B cell (primary cell): ENCODE data around the gene ZMIZ1. TPM values are rescaled to one million over a fixed set of nuclear protein-coding genes. Genes with fewer than 3 reads are reported as not detected.

Experiments used
- ATAC-seq: fragments of 200-7000 bp; cut with Tn5 transposase; one replicate; pipeline ENCODE4 v1.10.0; 2021; ENCODE audit warnings: low read depth, mild to moderate bottlenecking, moderate number of reproducible peaks, moderate library complexity
- CTCF ChIA-PET: fragments of 350-600 bp; sonication (Branson Sonifier 250); formaldehyde crosslinking; loops from one replicate; lab custom pipeline; 2021; ENCODE audit warnings: antibody characterized with exemption, inconsistent platforms; lab: Charles Lee
- POLR2A ChIA-PET: fragments of 350-600 bp; sonication (Branson Sonifier 250); formaldehyde crosslinking; loops from one replicate; lab custom pipeline; 2021; ENCODE audit warnings: antibody characterized with exemption; lab: Charles Lee
- DNase-seq: peaks from one replicate; pipeline ENCODE4 v3.0.0; 2013
- H2AFZ ChIP-seq: 2 replicates; pipeline ENCODE4 v1.6.1; 2012; ENCODE audit warnings: mild to moderate bottlenecking, low read depth, low read length; ENCODE audit not compliant: insufficient read depth, poor library complexity, severe bottlenecking
- H3K27ac ChIP-seq, 2 donors: 1 replicate in 1 of 2; 2 replicates in 1 of 2; pipeline ENCODE4 v1.5.1; 2012 to 2013; ENCODE audit warnings: low read length in 2 of 2, mild to moderate bottlenecking in 2 of 2, moderate library complexity in 1 of 2
- H3K27me3 ChIP-seq, 4 experiments: fragments of 200-600 bp in 1 of 4; sonication (generic) in 1 of 4; replicated peaks in 1 of 4; 1 replicate in 2 of 4; 2 replicates in 2 of 4; pipeline versions ENCODE4 v1.6.1 to v1.7.0; 2013 to 2016; ENCODE audit warnings: low read length in 3 of 4, mild to moderate bottlenecking in 2 of 4, mixed read lengths in 1 of 4, moderate library complexity in 1 of 4; ENCODE audit not compliant: insufficient read depth in 4 of 4, control insufficient read depth in 3 of 4; ENCODE audit errors: control extremely low read depth in 1 of 4
- H3K36me3 ChIP-seq, 2 experiments: replicated peaks in 1 of 2; 1 replicate in 1 of 2; 2 replicates in 1 of 2; pipeline versions ENCODE4 v1.6.1 to v1.7.1; 2013; ENCODE audit warnings: low read length in 1 of 2; ENCODE audit not compliant: insufficient read depth in 2 of 2, control insufficient read depth in 1 of 2; ENCODE audit errors: control extremely low read depth in 1 of 2, extremely low read depth in 1 of 2
- H3K4me1 ChIP-seq, 2 donors: fragments of 200-600 bp in 1 of 2; sonication (generic) in 1 of 2; 1 replicate in 1 of 2; 2 replicates in 1 of 2; pipeline versions ENCODE4 v1.5.1 to v1.6.1; 2013 to 2017; ENCODE audit warnings: low read length in 2 of 2; ENCODE audit not compliant: control insufficient read depth in 2 of 2, insufficient read depth in 2 of 2
- H3K4me2 ChIP-seq: replicated peaks from 2 replicates; pipeline ENCODE3; 2012; ENCODE audit warnings: mild to moderate bottlenecking, low read depth, low read length; ENCODE audit not compliant: poor library complexity, severe bottlenecking
- H3K4me3 ChIP-seq, 5 experiments: fragments of 200-600 bp in 1 of 5; sonication (generic) in 1 of 5; 1 replicate in 3 of 5; 2 replicates in 2 of 5; pipeline versions ENCODE4 v1.5.1 to v1.7.0; 2011 to 2016; ENCODE audit warnings: low read length in 4 of 5, mild to moderate bottlenecking in 4 of 5, low read depth in 2 of 5, control low read depth in 1 of 5, moderate library complexity in 1 of 5; ENCODE audit not compliant: insufficient read depth in 1 of 5; ENCODE audit errors: control extremely low read depth in 1 of 5, extremely low read depth in 1 of 5
- H3K79me2 ChIP-seq: fragments of 200-600 bp; sonication (generic); one replicate; pipeline ENCODE4 v1.6.0; 2016; ENCODE audit warnings: low read length; ENCODE audit not compliant: control insufficient read depth, insufficient read depth
- H3K9ac ChIP-seq: fragments of 200-600 bp; sonication (generic); 2 replicates; pipeline ENCODE4 v1.6.1; 2017; ENCODE audit warnings: mild to moderate bottlenecking, low read length, moderate library complexity
- H3K9me3 ChIP-seq, 3 donors: one replicate each; pipeline versions ENCODE4 v1.6.1 to v1.7.1; 2013; ENCODE audit warnings: low read length in 2 of 3; ENCODE audit not compliant: control insufficient read depth in 2 of 3, insufficient read depth in 1 of 3; ENCODE audit errors: control extremely low read depth in 1 of 3
- H4K20me1 ChIP-seq: 2 replicates; pipeline ENCODE4 v1.6.0; 2012; ENCODE audit warnings: mild to moderate bottlenecking, low read length; ENCODE audit not compliant: insufficient read depth, control insufficient read depth, poor library complexity, severe bottlenecking
- H3K27ac Mint-ChIP-seq: one replicate; pipeline ENCODE4 v1.8.0; 2021; ENCODE audit warnings: mixed read lengths
- H3K27me3 Mint-ChIP-seq: one replicate; pipeline ENCODE4 v1.8.0; 2021; ENCODE audit warnings: mixed read lengths
- H3K4me1 Mint-ChIP-seq: one replicate; pipeline ENCODE4 v1.8.0; 2021; ENCODE audit warnings: mixed read lengths
- H3K4me3 Mint-ChIP-seq: one replicate; pipeline ENCODE4 v1.8.0; 2021; ENCODE audit warnings: mixed read lengths
- H3K9me3 Mint-ChIP-seq: one replicate; pipeline ENCODE4 v1.8.0; 2022; ENCODE audit warnings: mixed read lengths; ENCODE audit not compliant: insufficient read depth
- CTCF ChIP-seq: fragments of 200-600 bp; IDR thresholded peaks from one replicate; pipeline ENCODE4 v1.8.0; 2022; ENCODE audit warnings: antibody characterized with exemption, mild to moderate bottlenecking
- EZH2 ChIP-seq: IDR thresholded peaks from 2 replicates; pipeline ENCODE4 v1.6.1; 2012; ENCODE audit warnings: borderline replicate concordance, low read depth, mild to moderate bottlenecking, moderate library complexity, low read length; ENCODE audit not compliant: insufficient read depth, poor library complexity, severe bottlenecking
- WGBS: methylation state at CpG from one replicate; pipeline ENCODE4 v1.1.5; 2013; ENCODE audit warnings: missing lambda C conversion rate; ENCODE audit not compliant: insufficient coverage; 5-methylcytosine and 5-hydroxymethylcytosine counted together
- intact Hi-C: fragments of 100-400 bp; cut with micrococcal nuclease; formaldehyde crosslinking; loops from one replicate; pipeline ENCODE4 v1.10.0; 2022
- polyA plus RNA-seq: library from polyadenylated mRNA; depleted of rRNA; stranded (reverse); fragments of >200 nt; gene quantifications from 2 replicates; pipeline ENCODE4 v1.2.3, GENCODE V29; 2012
- total RNA-seq, 2 donors: library from RNA; stranded (reverse); fragments of 120-200 nt in 1 of 2; gene quantifications; 1 replicate in 1 of 2; 2 replicates in 1 of 2; pipeline versions ENCODE4 v1.2.3 to v1.2.4, GENCODE V29; 2013 to 2022

ZMIZ1 gene
- total and polyA plus RNA-seq, 2 donors (not counting 1 experiment from before 2014, with no cell fraction given): 14.3 to 64.9 TPM

- H3K27ac Mint-ChIP-seq: no peak overlapping the region
- peaks cover 23 to 26% of the 10 kb centered on the region in 2 donors for H3K4me1 ChIP-seq
- ChIA-PET CTCF (interaction anchor here (0.7 kb wide), 1 partner anchor 142 kb away, joined by 3 read pairs; no protein-coding TSS in a partner anchor), POLR2A (no interaction called here)
- no peaks in the 10 kb centered on the region for H3K27me3 ChIP-seq
- H3K4me2 ChIP-seq: no peak overlapping the region
- H3K4me3 ChIP-seq: no peak overlapping the region
- no peaks in the 10 kb centered on the region for H3K9me3 ChIP-seq
- no peak for ATAC-seq
- no peaks in the 10 kb centered on the region for H3K79me2 ChIP-seq
- H3K4me3 Mint-ChIP-seq: no peak overlapping the region
- H3K9ac ChIP-seq: no peak overlapping the region
- H3K27ac ChIP-seq: no peak overlapping the region
- H3K4me1 Mint-ChIP-seq: peaks cover 27% of the 10 kb centered on the region
- no peaks in the 10 kb centered on the region for H3K27me3 Mint-ChIP-seq
- DNase-seq: no peak
- H2AFZ ChIP-seq: no peak overlapping the region
- H4K20me1 ChIP-seq: no peaks in the 10 kb centered on the region
- TF ChIP-seq CTCF (no peak), EZH2 (no peak)
- WGBS: 100% methylated on average over 2 of the region's 3 CpGs
- H3K9me3 Mint-ChIP-seq: no peaks in the 10 kb centered on the region
- no peaks in the 10 kb centered on the region for H3K36me3 ChIP-seq
- intact Hi-C loops: no loop called here
These were observed 164.1 kb downstream of the ZMIZ1 start for GRCh38 chr10:79232864-79233263.

- no peak overlapping the region for H3K27ac Mint-ChIP-seq
These were observed 165.9 kb downstream of the ZMIZ1 start for GRCh38 chr10:79234391-79235315.

More at GRCh38 chr10:79234391-79235315, 165.9 kb downstream of the ZMIZ1 start:
- no peak overlapping the region for H3K4me3 Mint-ChIP-seq
- no peak for TF ChIP-seq EZH2
- TF ChIP-seq CTCF: no peak
- H3K27me3 ChIP-seq: no peaks in the 10 kb centered on the region
- no peak overlapping the region for H2AFZ ChIP-seq
- ATAC-seq: no peak
- H4K20me1 ChIP-seq: no peaks in the 10 kb centered on the region
- no peak overlapping the region for H3K4me3 ChIP-seq
- POLR2A ChIA-PET: no interaction called here
- H3K27ac ChIP-seq: no peak overlapping the region
- H3K36me3 ChIP-seq: no peaks in the 10 kb centered on the region
- H3K9ac ChIP-seq: no peak overlapping the region
- CTCF ChIA-PET: no interaction called here
- intact Hi-C loops: no loop called here
- H3K79me2 ChIP-seq: no peaks in the 10 kb centered on the region
- WGBS: 81% methylated on average over 7 of the region's 8 CpGs
- no peak for DNase-seq
- H3K9me3 Mint-ChIP-seq: no peaks in the 10 kb centered on the region
- H3K4me1 Mint-ChIP-seq: peaks cover 13% of the 10 kb centered on the region
- H3K4me1 ChIP-seq: peaks cover 10 to 13% of the 10 kb centered on the region in 2 donors
- H3K9me3 ChIP-seq: no peaks in the 10 kb centered on the region
- no peak overlapping the region for H3K4me2 ChIP-seq
- no peaks in the 10 kb centered on the region for H3K27me3 Mint-ChIP-seq
